HepG2 (cell line): ENCODE results near the gene THADA. TPM values are rescaled to one million over a fixed set of nuclear protein-coding genes. Genes with fewer than 3 reads are reported as not detected.

Experiments used
- AFF4 ChIP-seq: sonication (generic); formaldehyde crosslinking; IDR thresholded peaks from 2 replicates; pipeline ENCODE4 v1.4.0; 2020; ENCODE audit warnings: missing genetic modification reagents
- FOXM1 ChIP-seq: sonication (generic); formaldehyde crosslinking; IDR thresholded peaks from 2 replicates; pipeline ENCODE4 v1.5.0; 2020; ENCODE audit warnings: missing genetic modification reagents
- ZBTB10 ChIP-seq: sonication (generic); formaldehyde crosslinking; IDR thresholded peaks from 2 replicates; pipeline ENCODE4 v1.4.0; 2020; ENCODE audit warnings: missing genetic modification reagents, borderline replicate concordance
- polyA plus RNA-seq, 8 experiments: library from polyadenylated mRNA; depleted of rRNA in 3 of 8; stranded (reverse) in 7 of 8; unstranded in 1 of 8; fragments of >200 nt; fragmentation: Illumina TruSeq in 4 of 8; extraction: Trizol in 4 of 8; gene quantifications; 2 replicates each; pipeline versions ENCODE4 v1.2.1 to v1.2.3, GENCODE V29; 2011 to 2016; ENCODE audit warnings: low read depth in 4 of 8, missing spikeins in 1 of 8, mixed read lengths in 1 of 8; ENCODE audit not compliant: insufficient read depth in 1 of 8
- total RNA-seq, 5 experiments: library from RNA; depleted of rRNA; stranded (reverse); fragments of >200 nt; fragmentation: Illumina TruSeq; extraction: Trizol; gene quantifications; 2 replicates each; pipeline ENCODE4 v1.2.3, GENCODE V29; 2016; ENCODE audit warnings: low read depth in 1 of 5
- TF ChIP-seq, protein P1 (sequence below): sonication (generic); formaldehyde crosslinking; IDR thresholded peaks from 2 replicates; pipeline ENCODE4 v1.4.0; 2020; ENCODE audit warnings: missing genetic modification reagents

The THADA gene
- total and polyA plus RNA-seq, 2 of the 13 experiments (the other 11 are each of a cell fraction or from before 2014, with no cell fraction given), result 12.7 to 21.7 TPM

GRCh38 chr2:43556256-43556655, 39.6 kb downstream of the THADA start (continued):
- TF ChIP-seq AFF4 (CRISPR knock-in tag) (no peak), ZBTB10 (CRISPR knock-in tag) (no peak), FOXM1 (CRISPR knock-in tag) (no peak)
- TF ChIP-seq, protein P1, sequence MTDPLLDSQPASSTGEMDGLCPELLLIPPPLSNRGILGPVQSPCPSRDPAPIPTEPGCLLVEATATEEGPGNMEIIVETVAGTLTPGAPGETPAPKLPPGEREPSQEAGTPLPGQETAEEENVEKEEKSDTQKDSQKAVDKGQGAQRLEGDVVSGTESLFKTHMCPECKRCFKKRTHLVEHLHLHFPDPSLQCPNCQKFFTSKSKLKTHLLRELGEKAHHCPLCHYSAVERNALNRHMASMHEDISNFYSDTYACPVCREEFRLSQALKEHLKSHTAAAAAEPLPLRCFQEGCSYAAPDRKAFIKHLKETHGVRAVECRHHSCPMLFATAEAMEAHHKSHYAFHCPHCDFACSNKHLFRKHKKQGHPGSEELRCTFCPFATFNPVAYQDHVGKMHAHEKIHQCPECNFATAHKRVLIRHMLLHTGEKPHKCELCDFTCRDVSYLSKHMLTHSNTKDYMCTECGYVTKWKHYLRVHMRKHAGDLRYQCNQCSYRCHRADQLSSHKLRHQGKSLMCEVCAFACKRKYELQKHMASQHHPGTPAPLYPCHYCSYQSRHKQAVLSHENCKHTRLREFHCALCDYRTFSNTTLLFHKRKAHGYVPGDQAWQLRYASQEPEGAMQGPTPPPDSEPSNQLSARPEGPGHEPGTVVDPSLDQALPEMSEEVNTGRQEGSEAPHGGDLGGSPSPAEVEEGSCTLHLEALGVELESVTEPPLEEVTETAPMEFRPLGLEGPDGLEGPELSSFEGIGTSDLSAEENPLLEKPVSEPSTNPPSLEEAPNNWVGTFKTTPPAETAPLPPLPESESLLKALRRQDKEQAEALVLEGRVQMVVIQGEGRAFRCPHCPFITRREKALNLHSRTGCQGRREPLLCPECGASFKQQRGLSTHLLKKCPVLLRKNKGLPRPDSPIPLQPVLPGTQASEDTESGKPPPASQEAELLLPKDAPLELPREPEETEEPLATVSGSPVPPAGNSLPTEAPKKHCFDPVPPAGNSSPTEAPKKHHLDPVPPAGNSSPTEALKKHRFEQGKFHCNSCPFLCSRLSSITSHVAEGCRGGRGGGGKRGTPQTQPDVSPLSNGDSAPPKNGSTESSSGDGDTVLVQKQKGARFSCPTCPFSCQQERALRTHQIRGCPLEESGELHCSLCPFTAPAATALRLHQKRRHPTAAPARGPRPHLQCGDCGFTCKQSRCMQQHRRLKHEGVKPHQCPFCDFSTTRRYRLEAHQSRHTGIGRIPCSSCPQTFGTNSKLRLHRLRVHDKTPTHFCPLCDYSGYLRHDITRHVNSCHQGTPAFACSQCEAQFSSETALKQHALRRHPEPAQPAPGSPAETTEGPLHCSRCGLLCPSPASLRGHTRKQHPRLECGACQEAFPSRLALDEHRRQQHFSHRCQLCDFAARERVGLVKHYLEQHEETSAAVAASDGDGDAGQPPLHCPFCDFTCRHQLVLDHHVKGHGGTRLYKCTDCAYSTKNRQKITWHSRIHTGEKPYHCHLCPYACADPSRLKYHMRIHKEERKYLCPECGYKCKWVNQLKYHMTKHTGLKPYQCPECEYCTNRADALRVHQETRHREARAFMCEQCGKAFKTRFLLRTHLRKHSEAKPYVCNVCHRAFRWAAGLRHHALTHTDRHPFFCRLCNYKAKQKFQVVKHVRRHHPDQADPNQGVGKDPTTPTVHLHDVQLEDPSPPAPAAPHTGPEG, result no peak
